Liver (tissue), 3 donors: ENCODE data around the gene MTMR6.

Experiments
- EGR1 ChIP-seq, 2 donors: IDR thresholded peaks; 2 replicates each; pipeline ENCODE4 v1.6.1; 2016 to 2018; ENCODE audit warnings: antibody characterized with exemption in 2 of 2, low read depth in 2 of 2
- FOXA1 ChIP-seq: IDR thresholded peaks from 2 replicates; pipeline ENCODE4 v1.6.1; 2016; ENCODE audit warnings: antibody characterized with exemption
- GABPA ChIP-seq, 2 donors: IDR thresholded peaks in 1 of 2; conservative IDR thresholded peaks in 1 of 2; 2 replicates each; pipeline ENCODE4 v1.6.1; 2016; ENCODE audit warnings: antibody characterized with exemption in 2 of 2, mild to moderate bottlenecking in 1 of 2, moderate library complexity in 1 of 2
- HNF4A ChIP-seq, 2 donors: conservative IDR thresholded peaks; 2 replicates each; pipeline ENCODE4 v1.6.1; 2016; ENCODE audit warnings: antibody characterized with exemption in 2 of 2, mild to moderate bottlenecking in 2 of 2
- JUND ChIP-seq, 2 donors: IDR thresholded peaks; 2 replicates each; pipeline ENCODE4 v1.6.1; 2016; ENCODE audit warnings: antibody characterized with exemption in 2 of 2
- RAD21 ChIP-seq, 2 donors: IDR thresholded peaks; 2 replicates each; pipeline ENCODE4 v1.6.1; 2016; ENCODE audit warnings: antibody characterized with exemption in 2 of 2, mild to moderate bottlenecking in 2 of 2
- SP1 ChIP-seq: IDR thresholded peaks from 2 replicates; pipeline ENCODE4 v1.6.1; 2018; ENCODE audit warnings: antibody characterized with exemption, mild to moderate bottlenecking
- TAF1 ChIP-seq: conservative IDR thresholded peaks from 2 replicates; pipeline ENCODE4 v1.6.1; 2016; ENCODE audit warnings: antibody characterized with exemption, mild to moderate bottlenecking
- YY1 ChIP-seq: IDR thresholded peaks from 2 replicates; pipeline ENCODE4 v1.6.1; 2016; ENCODE audit warnings: antibody characterized with exemption, mild to moderate bottlenecking
- TF ChIP-seq, protein P1 (sequence below): IDR thresholded peaks from 2 replicates; pipeline ENCODE4 v1.6.1; 2016; ENCODE audit warnings: antibody characterized with exemption, mild to moderate bottlenecking
- TF ChIP-seq, protein P2 (sequence below): fragments of 150-350 bp; IDR thresholded peaks from 2 replicates; pipeline ENCODE4 v1.5.1; 2017; ENCODE audit warnings: improper control_type of control experiment, low read depth, low read length; ENCODE audit not compliant: missing input control
- TF ChIP-seq, protein P3 (sequence below): IDR thresholded peaks from 2 replicates; pipeline ENCODE4 v1.6.1; 2016; ENCODE audit warnings: antibody characterized with exemption
- donor health status: healthy.
- donor health status: healthy.

DNA sequence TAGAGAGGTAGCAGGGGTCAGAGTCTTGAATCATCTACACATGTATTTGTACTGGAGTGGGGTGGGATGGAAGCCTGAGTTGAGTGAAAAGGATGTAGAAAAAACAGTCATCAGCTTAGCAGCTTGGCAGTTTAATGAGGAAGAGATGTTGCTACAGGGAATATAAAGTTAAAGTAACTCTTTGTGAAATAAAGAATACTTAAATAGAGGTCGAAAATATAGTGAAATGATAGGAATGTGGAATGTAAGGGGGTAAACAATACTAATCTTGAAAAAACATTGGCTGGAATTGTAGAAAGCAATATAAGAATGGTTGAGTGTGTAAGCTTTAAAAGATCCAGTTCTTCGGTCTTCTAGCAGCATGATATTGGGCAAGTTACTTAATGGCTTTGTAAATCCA lies 36.8 kb upstream of the MTMR6 start:
- TF ChIP-seq TAF1 (no peak), YY1 (no peak), RAD21 (IDR thresholded peaks at IDR 0.05) (no peak), HNF4A (conservative IDR thresholded peaks at IDR 0.05) (no peak), SP1 (no peak), FOXA1 (no peak), GABPA (IDR thresholded peaks at IDR 0.05 in 1 of 2, conservative IDR thresholded peaks at IDR 0.05 in 1 of 2) (no peak), EGR1 (IDR thresholded peaks at IDR 0.05; ENCODE audit: low read depth in 2 of 2) (no peak), JUND (IDR thresholded peaks at IDR 0.05) (no peak)
- TF ChIP-seq, protein P1, sequence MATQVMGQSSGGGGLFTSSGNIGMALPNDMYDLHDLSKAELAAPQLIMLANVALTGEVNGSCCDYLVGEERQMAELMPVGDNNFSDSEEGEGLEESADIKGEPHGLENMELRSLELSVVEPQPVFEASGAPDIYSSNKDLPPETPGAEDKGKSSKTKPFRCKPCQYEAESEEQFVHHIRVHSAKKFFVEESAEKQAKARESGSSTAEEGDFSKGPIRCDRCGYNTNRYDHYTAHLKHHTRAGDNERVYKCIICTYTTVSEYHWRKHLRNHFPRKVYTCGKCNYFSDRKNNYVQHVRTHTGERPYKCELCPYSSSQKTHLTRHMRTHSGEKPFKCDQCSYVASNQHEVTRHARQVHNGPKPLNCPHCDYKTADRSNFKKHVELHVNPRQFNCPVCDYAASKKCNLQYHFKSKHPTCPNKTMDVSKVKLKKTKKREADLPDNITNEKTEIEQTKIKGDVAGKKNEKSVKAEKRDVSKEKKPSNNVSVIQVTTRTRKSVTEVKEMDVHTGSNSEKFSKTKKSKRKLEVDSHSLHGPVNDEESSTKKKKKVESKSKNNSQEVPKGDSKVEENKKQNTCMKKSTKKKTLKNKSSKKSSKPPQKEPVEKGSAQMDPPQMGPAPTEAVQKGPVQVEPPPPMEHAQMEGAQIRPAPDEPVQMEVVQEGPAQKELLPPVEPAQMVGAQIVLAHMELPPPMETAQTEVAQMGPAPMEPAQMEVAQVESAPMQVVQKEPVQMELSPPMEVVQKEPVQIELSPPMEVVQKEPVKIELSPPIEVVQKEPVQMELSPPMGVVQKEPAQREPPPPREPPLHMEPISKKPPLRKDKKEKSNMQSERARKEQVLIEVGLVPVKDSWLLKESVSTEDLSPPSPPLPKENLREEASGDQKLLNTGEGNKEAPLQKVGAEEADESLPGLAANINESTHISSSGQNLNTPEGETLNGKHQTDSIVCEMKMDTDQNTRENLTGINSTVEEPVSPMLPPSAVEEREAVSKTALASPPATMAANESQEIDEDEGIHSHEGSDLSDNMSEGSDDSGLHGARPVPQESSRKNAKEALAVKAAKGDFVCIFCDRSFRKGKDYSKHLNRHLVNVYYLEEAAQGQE: no peak
- TF ChIP-seq, protein P2, sequence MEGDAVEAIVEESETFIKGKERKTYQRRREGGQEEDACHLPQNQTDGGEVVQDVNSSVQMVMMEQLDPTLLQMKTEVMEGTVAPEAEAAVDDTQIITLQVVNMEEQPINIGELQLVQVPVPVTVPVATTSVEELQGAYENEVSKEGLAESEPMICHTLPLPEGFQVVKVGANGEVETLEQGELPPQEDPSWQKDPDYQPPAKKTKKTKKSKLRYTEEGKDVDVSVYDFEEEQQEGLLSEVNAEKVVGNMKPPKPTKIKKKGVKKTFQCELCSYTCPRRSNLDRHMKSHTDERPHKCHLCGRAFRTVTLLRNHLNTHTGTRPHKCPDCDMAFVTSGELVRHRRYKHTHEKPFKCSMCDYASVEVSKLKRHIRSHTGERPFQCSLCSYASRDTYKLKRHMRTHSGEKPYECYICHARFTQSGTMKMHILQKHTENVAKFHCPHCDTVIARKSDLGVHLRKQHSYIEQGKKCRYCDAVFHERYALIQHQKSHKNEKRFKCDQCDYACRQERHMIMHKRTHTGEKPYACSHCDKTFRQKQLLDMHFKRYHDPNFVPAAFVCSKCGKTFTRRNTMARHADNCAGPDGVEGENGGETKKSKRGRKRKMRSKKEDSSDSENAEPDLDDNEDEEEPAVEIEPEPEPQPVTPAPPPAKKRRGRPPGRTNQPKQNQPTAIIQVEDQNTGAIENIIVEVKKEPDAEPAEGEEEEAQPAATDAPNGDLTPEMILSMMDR: no peak
- TF ChIP-seq, protein P3, sequence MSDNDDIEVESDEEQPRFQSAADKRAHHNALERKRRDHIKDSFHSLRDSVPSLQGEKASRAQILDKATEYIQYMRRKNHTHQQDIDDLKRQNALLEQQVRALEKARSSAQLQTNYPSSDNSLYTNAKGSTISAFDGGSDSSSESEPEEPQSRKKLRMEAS: no peak
